Keratinocyte (primary cell): ENCODE data around the gene BTG1.

Source experiments
- EZH2 ChIP-seq: IDR thresholded peaks from one replicate; pipeline ENCODE4 v1.6.1; 2012; ENCODE audit warnings: inconsistent platforms, mild to moderate bottlenecking, low read length, moderate library complexity
- TF ChIP-seq, protein P1 (sequence below), 3 experiments: IDR thresholded peaks in 1 of 3; conservative IDR thresholded peaks in 1 of 3; optimal IDR thresholded peaks in 1 of 3; 2 replicates in 2 of 3; 3 replicates in 1 of 3; pipeline versions ENCODE3 to v1.5.1; 2011; ENCODE audit warnings: low read length in 3 of 3, mild to moderate bottlenecking in 3 of 3, moderate library complexity in 2 of 3, control low read depth in 1 of 3, inconsistent platforms in 1 of 3; ENCODE audit not compliant: insufficient read depth in 2 of 3; ENCODE audit errors: extremely low read depth in 1 of 3

DNA sequence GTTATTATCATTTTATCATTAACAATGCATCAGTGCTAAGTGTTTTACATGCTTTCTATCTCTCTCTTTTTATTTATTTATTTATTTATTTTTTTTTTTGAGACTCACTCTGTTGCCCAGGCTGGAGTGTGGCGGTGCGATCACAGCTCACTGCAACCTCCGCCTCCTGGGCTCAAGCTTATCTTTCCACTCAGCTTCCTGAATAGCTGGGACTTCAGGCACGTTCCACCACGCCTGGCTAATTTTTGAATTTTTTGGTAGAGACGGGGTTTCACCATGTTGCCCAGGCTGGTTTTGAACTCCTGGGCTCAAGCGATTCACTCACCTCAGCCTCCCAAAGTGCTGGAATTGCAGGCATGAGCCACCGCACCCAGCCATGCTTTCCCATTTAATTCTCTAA, 3.9 kb upstream of the BTG1 start:
- TF ChIP-seq, protein P1, sequence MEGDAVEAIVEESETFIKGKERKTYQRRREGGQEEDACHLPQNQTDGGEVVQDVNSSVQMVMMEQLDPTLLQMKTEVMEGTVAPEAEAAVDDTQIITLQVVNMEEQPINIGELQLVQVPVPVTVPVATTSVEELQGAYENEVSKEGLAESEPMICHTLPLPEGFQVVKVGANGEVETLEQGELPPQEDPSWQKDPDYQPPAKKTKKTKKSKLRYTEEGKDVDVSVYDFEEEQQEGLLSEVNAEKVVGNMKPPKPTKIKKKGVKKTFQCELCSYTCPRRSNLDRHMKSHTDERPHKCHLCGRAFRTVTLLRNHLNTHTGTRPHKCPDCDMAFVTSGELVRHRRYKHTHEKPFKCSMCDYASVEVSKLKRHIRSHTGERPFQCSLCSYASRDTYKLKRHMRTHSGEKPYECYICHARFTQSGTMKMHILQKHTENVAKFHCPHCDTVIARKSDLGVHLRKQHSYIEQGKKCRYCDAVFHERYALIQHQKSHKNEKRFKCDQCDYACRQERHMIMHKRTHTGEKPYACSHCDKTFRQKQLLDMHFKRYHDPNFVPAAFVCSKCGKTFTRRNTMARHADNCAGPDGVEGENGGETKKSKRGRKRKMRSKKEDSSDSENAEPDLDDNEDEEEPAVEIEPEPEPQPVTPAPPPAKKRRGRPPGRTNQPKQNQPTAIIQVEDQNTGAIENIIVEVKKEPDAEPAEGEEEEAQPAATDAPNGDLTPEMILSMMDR (optimal IDR thresholded peaks at IDR 0.05 in 1 of 3, IDR thresholded peaks at IDR 0.05 in 1 of 3, conservative IDR thresholded peaks at IDR 0.05 in 1 of 3; ENCODE audit: extremely low read depth in 1 of 3, insufficient read depth in 2 of 3, low read length in 3 of 3) = no peak
- no peak for TF ChIP-seq EZH2
